HEK293 (cell line): ENCODE results near the gene TRAPPC5.

Source experiments
- CTCF ChIP-seq: fragments of 450-650 bp; formaldehyde crosslinking; IDR thresholded peaks from 2 replicates; pipeline ENCODE4 v1.5.1; 2016; ENCODE audit warnings: missing biosample characterization, missing genetic modification characterization
- GLIS1 ChIP-seq: fragments of 450-650 bp; formaldehyde crosslinking; IDR thresholded peaks from 2 replicates; pipeline ENCODE4 v1.5.1; 2016; ENCODE audit warnings: missing biosample characterization, missing genetic modification characterization
- REPIN1 ChIP-seq: fragments of 450-650 bp; formaldehyde crosslinking; IDR thresholded peaks from 2 replicates; pipeline ENCODE4 v1.5.1; 2017; ENCODE audit warnings: missing biosample characterization, missing genetic modification characterization, low read depth
- REST ChIP-seq: fragments of 450-650 bp; formaldehyde crosslinking; IDR thresholded peaks from 2 replicates; pipeline ENCODE4 v1.5.1; 2016; ENCODE audit warnings: missing biosample characterization, missing genetic modification characterization
- ZBTB20 ChIP-seq: fragments of 450-650 bp; formaldehyde crosslinking; IDR thresholded peaks from 2 replicates; pipeline ENCODE4 v1.5.1; 2016; ENCODE audit warnings: missing biosample characterization, missing genetic modification characterization
- ZBTB21 ChIP-seq: fragments of 450-650 bp; formaldehyde crosslinking; IDR thresholded peaks from 2 replicates; pipeline ENCODE4 v1.5.1; 2017; ENCODE audit warnings: missing biosample characterization, missing genetic modification characterization
- ZBTB8A ChIP-seq: fragments of 450-650 bp; formaldehyde crosslinking; IDR thresholded peaks from 2 replicates; pipeline ENCODE4 v1.5.1; 2016; ENCODE audit warnings: missing biosample characterization, missing genetic modification characterization
- ZNF175 ChIP-seq: fragments of 450-650 bp; formaldehyde crosslinking; IDR thresholded peaks from 2 replicates; pipeline ENCODE4 v1.5.1; 2016; ENCODE audit warnings: missing biosample characterization, missing genetic modification characterization
- ZNF24 ChIP-seq: fragments of 450-650 bp; formaldehyde crosslinking; IDR thresholded peaks from 2 replicates; pipeline ENCODE4 v1.5.1; 2016; ENCODE audit warnings: missing biosample characterization, missing genetic modification characterization
- ZNF26 ChIP-seq: fragments of 450-650 bp; formaldehyde crosslinking; IDR thresholded peaks from 2 replicates; pipeline ENCODE4 v1.5.1; 2016; ENCODE audit warnings: missing biosample characterization, missing genetic modification characterization
- ZNF274 ChIP-seq, 2 experiments: fragments of 200-500 bp in 1 of 2; fragments of 450-650 bp in 1 of 2; sonication (Bioruptor generic) in 1 of 2; formaldehyde crosslinking in 1 of 2; IDR thresholded peaks; 2 replicates each; pipeline versions ENCODE4 v1.5.1 to v1.6.1; 2014 to 2016; ENCODE audit warnings: borderline replicate concordance in 1 of 2, inconsistent platforms in 1 of 2, low read length in 1 of 2, missing biosample characterization in 1 of 2, missing genetic modification characterization in 1 of 2
- ZNF391 ChIP-seq: fragments of 450-650 bp; formaldehyde crosslinking; IDR thresholded peaks from 2 replicates; pipeline ENCODE4 v1.5.1; 2016; ENCODE audit warnings: low read depth, missing biosample characterization, missing genetic modification characterization, borderline replicate concordance
- ZNF488 ChIP-seq: fragments of 450-650 bp; formaldehyde crosslinking; IDR thresholded peaks from 2 replicates; pipeline ENCODE4 v1.5.1; 2016; ENCODE audit warnings: missing biosample characterization, missing genetic modification characterization
- ZNF510 ChIP-seq: fragments of 450-650 bp; formaldehyde crosslinking; IDR thresholded peaks from 2 replicates; pipeline ENCODE4 v1.5.1; 2018; ENCODE audit warnings: mild to moderate bottlenecking, missing genetic modification characterization, missing biosample characterization; ENCODE audit not compliant: insufficient replicate concordance

GRCh38 chr19:7655581-7655980, 25.1 kb upstream of the TRAPPC5 start:
- TF ChIP-seq ZBTB8A (tag by site-specific recombination) (no peak), CTCF (tag by site-specific recombination) (no peak), ZNF26 (tag by site-specific recombination) (no peak), ZBTB20 (tag by site-specific recombination) (no peak), ZBTB21 (no peak), GLIS1 (tag by site-specific recombination) (no peak), ZNF488 (no peak), ZNF510 (tag by site-specific recombination) (no peak), ZNF175 (tag by site-specific recombination) (no peak), REPIN1 (tag by site-specific recombination) (no peak), ZNF274 (IDR thresholded peaks at IDR 0.05; ENCODE audit: low read length) (no peak), ZNF274 (tag by site-specific recombination; IDR thresholded peaks at IDR 0.05; ENCODE audit: borderline replicate concordance) (no peak), ZNF24 (tag by site-specific recombination) (no peak), ZNF391 (no peak), REST (tag by site-specific recombination) (no peak)
